Neutrophil (primary cell): ENCODE data around the gene TUBB4B.

Experiments
- H3K27ac ChIP-seq: fragments of 200-600 bp; sonication (generic); 2 replicates; pipeline ENCODE4 v1.5.1; 2016; ENCODE audit warnings: mild to moderate bottlenecking, moderate library complexity
- H3K27me3 ChIP-seq: fragments of 200-600 bp; sonication (generic); 2 replicates; pipeline ENCODE4 v1.6.0; 2016; ENCODE audit warnings: mild to moderate bottlenecking
- H3K36me3 ChIP-seq: fragments of 200-600 bp; sonication (generic); 2 replicates; pipeline ENCODE4 v1.5.1; 2017
- H3K4me1 ChIP-seq, 2 experiments: fragments of 200-600 bp in 1 of 2; sonication (generic) in 1 of 2; 1 replicate in 1 of 2; 2 replicates in 1 of 2; pipeline versions ENCODE4 v1.5.1 to v1.6.1; 2013 to 2016; ENCODE audit warnings: low read depth in 1 of 2, low read length in 1 of 2, mild to moderate bottlenecking in 1 of 2, moderate library complexity in 1 of 2; ENCODE audit not compliant: control insufficient read depth in 1 of 2, insufficient read depth in 1 of 2
- H3K4me3 ChIP-seq, 2 experiments: fragments of 200-600 bp in 1 of 2; sonication (generic) in 1 of 2; 1 replicate in 1 of 2; 2 replicates in 1 of 2; pipeline ENCODE4 v1.5.1; 2013 to 2016; ENCODE audit warnings: low read depth in 1 of 2, low read length in 1 of 2, mild to moderate bottlenecking in 1 of 2, moderate library complexity in 1 of 2
- H3K9me3 ChIP-seq: fragments of 200-600 bp; sonication (generic); 2 replicates; pipeline ENCODE4 v1.5.1; 2016
- TF ChIP-seq, protein P1 (sequence below): fragments of 200-600 bp; sonication (generic); IDR thresholded peaks from 2 replicates; pipeline ENCODE4 v1.5.1; 2016; ENCODE audit warnings: antibody characterized with exemption

Gene TUBB4B

DNA sequence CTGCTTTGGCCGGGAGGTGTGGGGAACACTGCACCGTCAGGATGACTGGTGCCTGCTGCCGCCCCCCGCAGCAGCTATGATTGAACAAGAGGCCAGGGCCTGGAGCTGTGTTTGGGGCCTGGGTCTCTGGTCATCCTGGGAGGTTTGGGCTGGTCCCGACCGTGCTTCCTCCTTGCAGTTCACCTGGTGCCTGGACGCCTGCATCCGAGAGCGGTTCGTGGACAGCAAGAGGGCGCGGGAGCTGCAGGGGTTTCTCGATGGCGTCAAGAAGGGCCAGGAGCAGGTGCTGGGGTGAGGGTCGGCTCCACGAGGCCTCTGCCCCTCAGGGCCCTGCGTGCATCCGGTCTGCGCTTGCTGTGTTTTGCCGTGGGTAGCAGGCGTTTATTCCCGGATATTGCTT lies 23.0 kb downstream of the TUBB4B start:
- Histone ChIP-seq H3K27me3 (no peaks in the 10 kb centered on the region), H3K4me3 (no peak overlapping the region), H3K4me1 (no peaks in the 10 kb centered on the region), H3K27ac (no peak overlapping the region), H3K9me3 (no peaks in the 10 kb centered on the region), H3K36me3 (peaks cover 60% of the 10 kb centered on the region)
- TF ChIP-seq, protein P1, sequence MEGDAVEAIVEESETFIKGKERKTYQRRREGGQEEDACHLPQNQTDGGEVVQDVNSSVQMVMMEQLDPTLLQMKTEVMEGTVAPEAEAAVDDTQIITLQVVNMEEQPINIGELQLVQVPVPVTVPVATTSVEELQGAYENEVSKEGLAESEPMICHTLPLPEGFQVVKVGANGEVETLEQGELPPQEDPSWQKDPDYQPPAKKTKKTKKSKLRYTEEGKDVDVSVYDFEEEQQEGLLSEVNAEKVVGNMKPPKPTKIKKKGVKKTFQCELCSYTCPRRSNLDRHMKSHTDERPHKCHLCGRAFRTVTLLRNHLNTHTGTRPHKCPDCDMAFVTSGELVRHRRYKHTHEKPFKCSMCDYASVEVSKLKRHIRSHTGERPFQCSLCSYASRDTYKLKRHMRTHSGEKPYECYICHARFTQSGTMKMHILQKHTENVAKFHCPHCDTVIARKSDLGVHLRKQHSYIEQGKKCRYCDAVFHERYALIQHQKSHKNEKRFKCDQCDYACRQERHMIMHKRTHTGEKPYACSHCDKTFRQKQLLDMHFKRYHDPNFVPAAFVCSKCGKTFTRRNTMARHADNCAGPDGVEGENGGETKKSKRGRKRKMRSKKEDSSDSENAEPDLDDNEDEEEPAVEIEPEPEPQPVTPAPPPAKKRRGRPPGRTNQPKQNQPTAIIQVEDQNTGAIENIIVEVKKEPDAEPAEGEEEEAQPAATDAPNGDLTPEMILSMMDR = no peak

DNA sequence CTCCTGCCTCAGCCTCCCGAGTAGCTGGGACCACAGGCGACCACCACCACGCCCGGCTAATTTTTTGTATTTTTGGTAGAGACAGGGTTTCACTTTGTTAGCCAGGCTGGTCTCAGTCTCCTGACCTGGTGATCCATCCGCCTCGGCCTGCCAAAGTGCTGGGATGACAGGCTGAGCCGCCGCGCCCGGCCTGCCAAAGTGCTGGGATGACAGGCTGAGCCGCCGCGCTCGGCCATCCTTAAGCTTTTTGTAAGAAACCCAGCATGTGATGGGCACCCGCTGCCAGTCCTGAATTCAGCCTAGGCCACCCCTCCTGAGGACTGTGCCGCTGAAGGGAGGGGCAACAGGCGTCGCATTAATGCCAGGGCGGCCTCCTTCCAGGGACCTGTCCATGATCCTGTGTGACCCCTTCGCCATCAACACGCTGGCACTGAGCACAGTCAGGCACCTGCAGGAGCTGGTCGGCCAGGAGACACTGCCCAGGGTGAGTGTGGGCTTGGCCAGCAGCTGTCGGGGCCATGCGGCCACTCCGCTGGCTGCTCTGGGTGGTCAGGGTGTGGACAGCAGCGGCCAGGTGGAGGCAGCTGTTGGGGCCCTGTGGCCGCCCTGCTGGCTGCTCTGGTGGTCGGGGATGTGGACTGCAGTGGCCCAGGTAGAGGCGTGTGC lies 24.5 kb downstream of the TUBB4B start:
- no peaks in the 10 kb centered on the region for H3K27me3 ChIP-seq
- H3K9me3 ChIP-seq = no peaks in the 10 kb centered on the region
- peaks cover 71% of the 10 kb centered on the region for H3K36me3 ChIP-seq
- H3K27ac ChIP-seq = no peak overlapping the region
- TF ChIP-seq, protein P1 = no peak
- H3K4me3 ChIP-seq = no peak overlapping the region
- H3K4me1 ChIP-seq = no peaks in the 10 kb centered on the region

DNA sequence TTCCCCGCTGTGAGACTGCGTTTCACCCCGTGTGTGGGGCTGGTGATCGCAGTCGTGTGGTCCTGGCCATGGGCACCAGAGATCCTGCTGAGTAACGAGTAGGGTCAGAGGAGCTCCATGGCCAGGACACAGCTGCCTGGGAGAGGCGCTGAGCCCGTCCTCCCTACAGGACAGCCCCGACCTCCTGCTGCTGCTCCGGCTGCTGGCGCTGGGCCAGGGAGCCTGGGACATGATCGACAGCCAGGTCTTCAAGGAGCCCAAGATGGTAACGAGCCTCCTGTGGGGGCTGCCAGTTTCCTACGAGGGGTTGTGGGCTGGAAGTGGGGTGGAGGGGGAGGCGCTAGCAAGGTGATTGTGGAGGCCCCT lies 25.1 kb downstream of the TUBB4B start:
- H3K4me3 ChIP-seq = no peak overlapping the region
- H3K36me3 ChIP-seq = peaks cover 76% of the 10 kb centered on the region
- no peaks in the 10 kb centered on the region for H3K9me3 ChIP-seq
- H3K27me3 ChIP-seq = no peaks in the 10 kb centered on the region
- TF ChIP-seq, protein P1 = no peak
- no peak overlapping the region for H3K27ac ChIP-seq
- no peaks in the 10 kb centered on the region for H3K4me1 ChIP-seq

DNA sequence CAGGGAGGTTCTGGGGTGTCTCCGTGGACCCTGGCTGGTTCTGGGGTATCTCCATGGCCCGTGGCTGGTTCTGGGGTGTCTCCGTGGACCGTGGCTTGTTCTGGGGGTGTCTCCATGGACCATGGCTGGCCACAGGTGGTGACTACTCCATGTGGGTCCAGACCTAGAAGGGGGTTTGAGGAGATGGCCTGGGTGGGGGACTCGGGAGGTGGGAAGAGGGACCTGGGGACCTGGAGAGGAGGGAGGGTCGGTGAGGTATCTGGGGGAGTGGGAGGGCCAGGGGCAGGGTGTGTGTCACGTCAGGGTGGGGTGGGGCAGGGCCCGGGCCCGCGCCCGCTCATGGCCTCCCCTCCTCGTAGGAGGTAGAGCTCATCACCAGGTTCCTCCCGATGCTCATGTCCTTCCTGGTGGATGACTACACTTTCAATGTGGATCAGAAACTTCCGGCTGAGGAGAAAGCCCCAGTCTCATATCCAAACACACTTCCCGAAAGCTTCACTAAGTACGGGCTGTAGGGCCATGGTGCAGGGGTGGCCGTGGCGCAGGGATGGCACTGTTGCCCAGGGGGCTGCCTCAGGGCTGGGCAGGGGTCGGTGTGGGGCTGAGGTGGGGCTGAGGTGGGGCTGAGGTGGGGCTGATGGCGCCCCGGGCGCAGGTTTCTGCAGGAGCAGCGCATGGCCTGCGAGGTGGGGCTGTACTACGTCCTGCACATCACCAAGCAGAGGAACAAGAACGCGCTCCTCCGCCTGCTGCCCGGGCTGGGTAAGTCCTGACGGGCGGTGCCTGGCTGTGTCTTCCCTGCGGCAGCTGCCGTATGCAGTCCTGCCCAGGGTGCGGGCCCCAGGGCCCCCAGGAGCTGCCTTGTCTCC lies 25.7 kb downstream of the TUBB4B start:
- Histone ChIP-seq H3K27ac (no peak overlapping the region), H3K36me3 (peaks cover 80% of the 10 kb centered on the region)

DNA sequence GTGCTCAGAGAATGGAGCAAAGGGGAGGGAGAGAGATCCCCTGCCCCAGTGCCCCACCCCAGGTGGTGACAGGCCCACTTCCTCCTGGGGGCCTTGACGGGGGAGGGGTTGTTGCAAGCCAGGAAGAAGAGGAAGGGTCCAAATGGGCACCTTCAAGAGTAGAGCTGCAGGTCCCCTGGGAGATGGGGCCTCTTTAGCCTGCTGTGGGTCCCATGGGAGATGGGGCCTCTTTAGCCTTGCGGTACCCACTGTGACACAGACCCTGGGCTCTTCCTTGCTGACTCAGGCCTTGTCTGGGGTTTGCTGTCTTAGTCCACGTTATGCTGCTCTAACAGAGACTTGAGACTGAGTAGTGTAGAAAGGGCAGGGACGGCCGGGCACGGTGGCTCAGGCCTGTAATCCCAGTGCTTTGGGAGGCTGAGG lies 26.9 kb downstream of the TUBB4B start:
- no peak overlapping the region for H3K4me3 ChIP-seq

More for the DNA sequence above, 25.7 kb downstream of the TUBB4B start:
- Histone ChIP-seq H3K4me1 (no peaks in the 10 kb centered on the region), H3K4me3 (no peak overlapping the region), H3K9me3 (no peaks in the 10 kb centered on the region), H3K27me3 (no peaks in the 10 kb centered on the region)
- TF ChIP-seq, protein P1 = no peak

More for the DNA sequence above, 26.9 kb downstream of the TUBB4B start:
- no peak overlapping the region for H3K27ac ChIP-seq
- peaks cover 89% of the 10 kb centered on the region for H3K36me3 ChIP-seq
- H3K9me3 ChIP-seq = no peaks in the 10 kb centered on the region
- H3K27me3 ChIP-seq = no peaks in the 10 kb centered on the region
- TF ChIP-seq, protein P1 = no peak
- no peaks in the 10 kb centered on the region for H3K4me1 ChIP-seq
